H1 (cell line): Measurements from ENCODE around the gene CEMIP2. TPM values are rescaled to one million over a fixed set of nuclear protein-coding genes. Genes with fewer than 3 reads are reported as not detected.

ENCODE experiments used
- CTCF ChIA-PET: fragments of 300-600 bp; sonication (Branson Sonifier 250); formaldehyde crosslinking; loops from one replicate; lab custom pipeline; 2021; ENCODE audit not compliant: partially characterized antibody; lab: Charles Lee
- POLR2A ChIA-PET: fragments of 300-600 bp; sonication (Branson Sonifier 250); formaldehyde crosslinking; loops from one replicate; lab custom pipeline; 2021; ENCODE audit warnings: inconsistent platforms; ENCODE audit not compliant: partially characterized antibody; lab: Charles Lee
- DNase-seq, 2 experiments: peaks; one replicate each; pipeline versions ENCODE4 v3.0.0 to v3.0.0-alpha.2; 2010 to 2022; ENCODE audit warnings: low spot score in 2 of 2, low read depth in 1 of 2, mixed read lengths in 1 of 2
- FAIRE-seq: peaks from 2 replicates; lab custom pipeline; 2011; peaks lifted over from hg19 to GRCh38; lab: Jason Lieb, UNC
- H2AFZ ChIP-seq: 2 replicates; pipeline ENCODE4 v1.8.1; 2012; ENCODE audit warnings: low read length, inconsistent platforms
- H2AK5ac ChIP-seq: 2 replicates; pipeline ENCODE4 v1.6.1; 2013; ENCODE audit warnings: low read depth, low read length
- H2BK120ac ChIP-seq: replicated peaks from 2 replicates; pipeline ENCODE3; 2013; ENCODE audit warnings: low read depth, low read length, inconsistent platforms
- H2BK12ac ChIP-seq: 2 replicates; pipeline ENCODE4 v1.6.1; 2013; ENCODE audit warnings: low read depth, low read length
- H2BK15ac ChIP-seq: 2 replicates; pipeline ENCODE4 v1.6.1; 2013; ENCODE audit warnings: low read length
- H2BK20ac ChIP-seq: 2 replicates; pipeline ENCODE4 v1.6.1; 2013; ENCODE audit warnings: low read length
- H2BK5ac ChIP-seq: 2 replicates; pipeline ENCODE4 v1.6.1; 2013; ENCODE audit warnings: low read depth, low read length
- H3K14ac ChIP-seq: 2 replicates; pipeline ENCODE4 v1.6.1; 2013; ENCODE audit warnings: inconsistent platforms; ENCODE audit not compliant: insufficient read length
- H3K18ac ChIP-seq: 2 replicates; pipeline ENCODE4 v1.6.1; 2013; ENCODE audit warnings: low read length; ENCODE audit errors: extremely low read depth
- H3K23ac ChIP-seq: 2 replicates; pipeline ENCODE4 v1.6.1; 2013; ENCODE audit warnings: inconsistent platforms; ENCODE audit not compliant: insufficient read length
- H3K23me2 ChIP-seq: 2 replicates; pipeline ENCODE4 v1.6.1; 2013; ENCODE audit warnings: low read depth, low read length
- H3K27ac ChIP-seq: 2 replicates; pipeline ENCODE4 v1.6.1; 2011; ENCODE audit warnings: low read depth, low read length, inconsistent platforms
- H3K27me3 ChIP-seq, 4 experiments: replicated peaks in 1 of 4; 1 replicate in 1 of 4; 2 replicates in 3 of 4; pipeline versions ENCODE4 v1.6.1 to v1.8.1; 2011 to 2013; ENCODE audit warnings: low read length in 3 of 4, mild to moderate bottlenecking in 3 of 4, inconsistent platforms in 2 of 4, mixed read lengths in 2 of 4, moderate library complexity in 1 of 4; ENCODE audit not compliant: control insufficient read depth in 3 of 4, insufficient read depth in 3 of 4; ENCODE audit errors: extremely low read depth in 1 of 4
- H3K36me3 ChIP-seq, 4 experiments: 2 replicates each; pipeline versions ENCODE4 v1.6.1 to v1.8.1; 2011 to 2013; ENCODE audit warnings: mild to moderate bottlenecking in 4 of 4, low read length in 3 of 4, moderate library complexity in 2 of 4, control low read depth in 1 of 4, inconsistent platforms in 1 of 4; ENCODE audit not compliant: insufficient read depth in 4 of 4, control insufficient read depth in 2 of 4
- H3K4ac ChIP-seq: replicated peaks from 2 replicates; pipeline ENCODE3; 2013; ENCODE audit warnings: low read length, low read depth, mixed read lengths, inconsistent platforms; ENCODE audit not compliant: insufficient read length
- H3K4me1 ChIP-seq, 4 experiments: replicated peaks in 1 of 4; 1 replicate in 1 of 4; 2 replicates in 3 of 4; pipeline versions ENCODE4 v1.6.1 to v1.8.1; 2011 to 2013; ENCODE audit warnings: low read length in 3 of 4, inconsistent platforms in 2 of 4, mixed read lengths in 1 of 4; ENCODE audit not compliant: insufficient read depth in 4 of 4, control insufficient read depth in 3 of 4
- H3K4me2 ChIP-seq, 2 experiments: 2 replicates each; pipeline versions ENCODE4 v1.6.1 to v1.8.1; 2011 to 2013; ENCODE audit warnings: low read depth in 2 of 2, low read length in 2 of 2, control low read depth in 1 of 2, inconsistent platforms in 1 of 2, mild to moderate bottlenecking in 1 of 2; ENCODE audit not compliant: insufficient read depth in 1 of 2
- H3K4me3 ChIP-seq, 4 experiments: fragments of 200-600, 300-600 bp in 1 of 4; sonication (generic), shearing (Covaris generic), sonication (Bioruptor Twin) in 1 of 4; 2 replicates each; pipeline versions ENCODE4 v1.5.1 to v1.8.1; 2011 to 2016; ENCODE audit warnings: low read length in 4 of 4, low read depth in 3 of 4, control low read depth in 2 of 4, inconsistent platforms in 2 of 4, mild to moderate bottlenecking in 2 of 4, mixed read lengths in 1 of 4, moderate library complexity in 1 of 4; ENCODE audit not compliant: insufficient read depth in 2 of 4; ENCODE audit errors: extremely low read depth in 1 of 4
- H3K56ac ChIP-seq: replicated peaks from 2 replicates; pipeline ENCODE3; 2013; ENCODE audit warnings: low read depth, mild to moderate bottlenecking, mixed read lengths, low read length, inconsistent platforms; ENCODE audit not compliant: insufficient read length
- H3K79me1 ChIP-seq: 2 replicates; pipeline ENCODE4 v1.6.1; 2013; ENCODE audit warnings: low read depth, low read length, control low read depth
- H3K79me2 ChIP-seq, 2 experiments: 2 replicates each; pipeline versions ENCODE4 v1.6.1 to v1.8.1; 2012 to 2013; ENCODE audit warnings: low read length in 2 of 2, mild to moderate bottlenecking in 2 of 2, inconsistent platforms in 1 of 2; ENCODE audit not compliant: insufficient read depth in 2 of 2, control insufficient read depth in 1 of 2
- H3K9ac ChIP-seq, 4 experiments: replicated peaks in 1 of 4; 1 replicate in 1 of 4; 2 replicates in 3 of 4; pipeline versions ENCODE4 v1.6.1 to v1.8.1; 2011 to 2013; ENCODE audit warnings: low read depth in 3 of 4, low read length in 3 of 4, control low read depth in 2 of 4, mild to moderate bottlenecking in 2 of 4, moderate library complexity in 2 of 4, inconsistent platforms in 1 of 4; ENCODE audit errors: extremely low read depth in 1 of 4
- H3K9me3 ChIP-seq, 2 experiments: 2 replicates each; pipeline versions ENCODE4 v1.6.1 to v1.8.1; 2012 to 2013; ENCODE audit warnings: mild to moderate bottlenecking in 2 of 2, moderate library complexity in 2 of 2, control low read depth in 1 of 2, inconsistent platforms in 1 of 2, low read depth in 1 of 2, low read length in 1 of 2, mixed read lengths in 1 of 2; ENCODE audit not compliant: insufficient read depth in 2 of 2
- H4K20me1 ChIP-seq, 2 experiments: replicated peaks in 1 of 2; 2 replicates each; pipeline versions ENCODE3 to v1.8.1; 2011 to 2013; ENCODE audit warnings: inconsistent platforms in 2 of 2, low read length in 2 of 2, mild to moderate bottlenecking in 1 of 2; ENCODE audit not compliant: insufficient read depth in 2 of 2, control insufficient read depth in 1 of 2
- H4K5ac ChIP-seq: 2 replicates; pipeline ENCODE4 v1.6.1; 2013; ENCODE audit warnings: low read length, low read depth, mixed read lengths, inconsistent platforms; ENCODE audit not compliant: insufficient read length
- H4K8ac ChIP-seq: 2 replicates; pipeline ENCODE4 v1.8.0; 2013; ENCODE audit warnings: mild to moderate bottlenecking, moderate library complexity, low read length, inconsistent platforms; ENCODE audit not compliant: insufficient read depth; ENCODE audit errors: extremely low read depth
- H4K91ac ChIP-seq: replicated peaks from 2 replicates; pipeline ENCODE3; 2013; ENCODE audit warnings: low read length, mixed read lengths, inconsistent platforms; ENCODE audit not compliant: insufficient read length
- CBX5 ChIP-seq: fragments of 300-800, 300-1000 bp; sonication (generic); IDR thresholded peaks from 2 replicates; pipeline ENCODE4 v1.7.1; 2016; ENCODE audit warnings: antibody characterized with exemption, low read length, low read depth
- CEBPB ChIP-seq: IDR thresholded peaks from 2 replicates; pipeline ENCODE4 v1.6.1; 2012; ENCODE audit warnings: low read depth, low read length
- EGR1 ChIP-seq: IDR thresholded peaks from 2 replicates; pipeline ENCODE4 v1.6.1; 2011; ENCODE audit warnings: low read depth, low read length, borderline replicate concordance
- EP300 ChIP-seq, 2 experiments: IDR thresholded peaks; 1 replicate in 1 of 2; 2 replicates in 1 of 2; pipeline ENCODE4 v1.6.1; 2011 to 2012; ENCODE audit warnings: low read depth in 2 of 2, low read length in 2 of 2, mild to moderate bottlenecking in 2 of 2, borderline replicate concordance in 1 of 2, inconsistent platforms in 1 of 2, moderate library complexity in 1 of 2
- KDM5A ChIP-seq: fragments of 200-600 bp; IDR thresholded peaks from 2 replicates; pipeline ENCODE4 v1.7.1; 2012; ENCODE audit warnings: mild to moderate bottlenecking, low read length, inconsistent platforms, mixed read lengths
- POLR2A ChIP-seq, 2 experiments: IDR thresholded peaks; 1 replicate in 1 of 2; 2 replicates in 1 of 2; pipeline ENCODE4 v1.6.1; 2011; ENCODE audit warnings: low read depth in 2 of 2, low read length in 2 of 2, mild to moderate bottlenecking in 2 of 2; ENCODE audit errors: control extremely low read depth in 1 of 2
- RNF2 ChIP-seq: fragments of 200-900, 300-1000 bp; sonication (generic); IDR thresholded peaks from 2 replicates; pipeline ENCODE4 v1.7.1; 2016; ENCODE audit warnings: borderline replicate concordance, low read depth, mild to moderate bottlenecking, antibody characterized with exemption, low read length; ENCODE audit not compliant: poor library complexity, severe bottlenecking; ENCODE audit errors: missing control alignments
- SP1 ChIP-seq: IDR thresholded peaks from 2 replicates; pipeline ENCODE4 v1.6.1; 2011; ENCODE audit warnings: low read depth, low read length
- TAF1 ChIP-seq: IDR thresholded peaks from 2 replicates; pipeline ENCODE4 v1.6.1; 2011; ENCODE audit warnings: mild to moderate bottlenecking, low read depth, low read length
- WGBS, 2 experiments: shearing (Covaris generic) in 1 of 2; methylation state at CpG; one replicate each; pipeline versions ENCODE4 v1.1.6 to v1.1.7; 2013 to 2015; ENCODE audit warnings: low lambda C conversion rate in 2 of 2, mixed read lengths in 2 of 2, inconsistent platforms in 1 of 2, low coverage in 1 of 2, missing lambda C conversion rate in 1 of 2; ENCODE audit not compliant: insufficient replicate concordance in 2 of 2, insufficient coverage in 1 of 2, insufficient read length in 1 of 2; ENCODE audit errors: extremely low coverage in 1 of 2, missing lambda C conversion rate in 1 of 2; 5-methylcytosine and 5-hydroxymethylcytosine counted together
- polyA plus RNA-seq, 7 experiments: library from polyadenylated mRNA; depleted of rRNA in 3 of 7; stranded (reverse) in 5 of 7; unstranded in 2 of 7; fragments of >200 nt in 5 of 7; fragments of 200-250 nt in 2 of 7; gene quantifications; 1 replicate in 5 of 7; 2 replicates in 1 of 7; 4 replicates in 1 of 7; pipeline versions ENCODE4 v1.2.1 to v1.2.3, GENCODE V29; 2011 to 2013; ENCODE audit warnings: missing spikeins in 2 of 7, mixed read lengths in 2 of 7
- total RNA-seq: library from RNA; stranded (reverse); fragmentation: NEBNext Ultra II Directional; extraction: Animal tissue kit (Norgen Biotek cat#: 25700); gene quantifications from 2 replicates; pipeline ENCODE4 v1.2.1, GENCODE V29; 2021

The CEMIP2 gene
- total and polyA plus RNA-seq, 2 of the 8 experiments (the other 6 are each of a cell fraction or from before 2014, with no cell fraction given) = 25.2 to 52.1 TPM

- DNase-seq = no peak
- no peak overlapping the region for H3K23ac ChIP-seq
- H2BK5ac ChIP-seq = no peak overlapping the region
- H3K4ac ChIP-seq = no peak overlapping the region
- CTCF ChIA-PET = interaction anchor here (0.6 kb wide), 1 partner anchor 1000 kb away, joined by 3 read pairs; no protein-coding TSS in a partner anchor
- no peak overlapping the region for H2BK120ac ChIP-seq
- no peak overlapping the region for H3K56ac ChIP-seq
- H2BK15ac ChIP-seq = no peak overlapping the region
- no peak overlapping the region for H4K91ac ChIP-seq
- H3K4me1 ChIP-seq = no peaks in the 10 kb centered on the region
- H4K5ac ChIP-seq = no peak overlapping the region
- H3K79me2 ChIP-seq = no peaks in the 10 kb centered on the region
- H3K18ac ChIP-seq = no peak overlapping the region
- no peak overlapping the region for H2AK5ac ChIP-seq
- no peak overlapping the region for H3K4me2 ChIP-seq
- no peaks in the 10 kb centered on the region; the same call in 1 of the 2 replicates for H3K23me2 ChIP-seq
- no peak overlapping the region for H2BK12ac ChIP-seq
- H2BK20ac ChIP-seq = no peak overlapping the region
- TF ChIP-seq EGR1 (no peak), CBX5 (no peak), CEBPB (no peak), KDM5A (no peak), POLR2A (IDR thresholded peaks at IDR 0.05; ENCODE audit: control extremely low read depth in 1 of 2, low read depth in 2 of 2, low read length in 2 of 2) (no peak), EP300 (IDR thresholded peaks at IDR 0.05; ENCODE audit: borderline replicate concordance in 1 of 2, low read depth in 2 of 2, low read length in 2 of 2) (no peak), RNF2 (no peak), SP1 (no peak), TAF1 (no peak)
- no peaks in the 10 kb centered on the region for H3K27me3 ChIP-seq
- no peaks in the 10 kb centered on the region for H3K36me3 ChIP-seq
- H4K8ac ChIP-seq = no peak overlapping the region
- no peak overlapping the region for H3K4me3 ChIP-seq
- H4K20me1 ChIP-seq = no peaks in the 10 kb centered on the region
- FAIRE-seq = no peak
- 78% methylated on average over 6 of the region's 6 CpGs; no CpG with 5 or more reads in 1 of the 2 experiments for WGBS, 2 experiments
- no peak overlapping the region for H3K27ac ChIP-seq
- H3K79me1 ChIP-seq = no peaks in the 10 kb centered on the region
- H3K9ac ChIP-seq = no peak overlapping the region
- H3K14ac ChIP-seq = no peak overlapping the region
- H3K9me3 ChIP-seq = no peaks in the 10 kb centered on the region
- POLR2A ChIA-PET = no interaction called here
- no peak overlapping the region for H2AFZ ChIP-seq
These were observed 113.2 kb downstream of the CEMIP2 start for GRCh38 chr9:71655141-71655540.
